NCI-H1930 (cell line): ENCODE measurements around the gene ATP2C2.
"Not testable (repeated sequence)": the region's sequence is repeated elsewhere in the genome, so short reads cannot be mapped to it uniquely, and the experiment has no call there.

Source experiments
- DNase-seq, 2 experiments: peaks; one replicate each; lab custom pipeline; 2025; lab: John Stamatoyannopoulos, UW

Gene ATP2C2

DNA sequence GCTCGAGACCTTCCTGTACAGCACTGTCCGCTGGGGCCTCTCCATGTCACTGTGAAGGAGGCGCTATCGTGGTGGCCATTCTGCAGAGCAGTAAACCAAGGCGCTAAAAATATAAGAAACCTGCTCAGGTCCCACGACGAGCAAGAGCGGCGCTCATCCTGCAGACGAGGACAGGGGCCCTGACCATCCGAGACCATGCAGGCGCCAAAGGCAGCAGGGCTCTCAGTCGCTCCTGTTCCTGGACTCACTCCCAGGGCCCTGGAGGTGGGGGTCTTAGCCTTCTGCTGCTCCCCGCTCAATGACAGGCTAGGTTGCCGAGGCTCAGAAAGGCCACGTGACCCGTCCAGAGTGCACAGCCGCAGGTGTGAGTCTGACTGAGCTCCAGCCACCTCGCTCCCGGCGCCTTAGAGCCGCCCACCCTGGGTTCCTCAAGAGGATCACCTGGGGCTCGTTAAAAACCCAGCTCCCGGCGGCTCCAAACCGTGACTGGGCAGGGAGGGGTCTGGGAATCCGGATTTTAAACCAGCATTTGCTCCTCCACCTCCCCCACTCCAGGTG lies 509 bp upstream of the ATP2C2 start:
- no peak for DNase-seq

DNA sequence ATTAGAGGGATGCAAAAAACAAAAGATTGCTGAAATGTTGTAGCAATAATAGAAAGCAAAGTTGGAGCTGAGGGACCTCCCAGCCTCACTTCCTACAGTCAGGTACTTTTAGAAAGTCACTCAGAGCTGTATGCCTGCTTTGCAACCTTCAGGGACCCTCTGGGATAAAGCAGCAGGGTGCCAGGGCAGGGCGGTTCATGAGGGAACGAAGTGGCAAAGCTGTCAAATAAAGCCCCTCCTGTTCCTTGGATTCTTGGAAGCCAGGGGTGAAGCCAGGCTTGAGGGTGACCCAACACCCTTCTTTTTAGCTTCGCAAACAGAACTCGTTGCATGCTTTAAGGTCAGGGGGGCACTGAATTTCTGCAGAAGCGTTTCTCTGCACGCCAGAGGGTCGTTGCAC lies 767 bp downstream of the ATP2C2 start:
- DNase-seq: no peak

- no peak for DNase-seq
These were observed 1.7 kb downstream of the ATP2C2 start for GRCh38 chr16:84369938-84370627.

GRCh38 chr16:84370723-84371552 lies 2.6 kb downstream of the ATP2C2 start:
- no peak for DNase-seq

DNA sequence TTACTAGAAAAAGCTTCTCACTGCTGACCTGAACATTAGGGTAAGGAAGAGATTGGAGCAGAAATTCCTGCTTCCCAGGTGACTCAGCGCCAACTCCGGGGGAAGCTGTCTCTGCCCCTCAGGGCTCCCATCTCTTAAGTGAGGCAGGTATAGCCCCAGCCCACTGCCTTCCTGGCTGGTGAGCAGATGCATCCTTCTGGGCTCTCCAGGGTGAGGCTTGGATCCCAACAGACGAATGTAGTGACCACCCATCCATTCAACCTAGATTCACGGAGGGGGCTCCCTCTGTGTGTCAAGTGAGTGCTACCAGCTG lies 3.2 kb downstream of the ATP2C2 start:
- DNase-seq: no peak

- no peak for DNase-seq
These were observed 5.7 kb downstream of the ATP2C2 start for GRCh38 chr16:84373907-84374489.

DNA sequence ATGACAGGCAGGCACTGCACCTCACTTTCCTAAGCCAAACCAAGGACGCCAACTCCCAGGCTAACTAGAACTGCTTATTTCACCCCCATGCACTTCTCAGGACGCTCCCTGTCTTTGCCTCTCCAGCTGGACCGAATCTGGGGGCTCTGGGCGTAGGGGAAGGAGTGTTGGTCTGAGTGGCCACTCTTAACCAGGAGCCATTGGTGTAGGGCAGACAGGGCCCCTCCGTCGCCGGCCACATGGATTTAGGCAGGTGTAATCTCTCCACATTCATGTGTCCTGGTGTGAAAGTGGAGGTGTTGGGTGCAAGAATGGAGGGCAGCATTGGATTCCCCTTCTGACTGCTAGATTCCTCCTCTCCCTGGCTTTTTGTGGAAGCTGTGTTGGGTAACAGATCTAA lies 9.8 kb downstream of the ATP2C2 start:
- DNase-seq: no peak

DNA sequence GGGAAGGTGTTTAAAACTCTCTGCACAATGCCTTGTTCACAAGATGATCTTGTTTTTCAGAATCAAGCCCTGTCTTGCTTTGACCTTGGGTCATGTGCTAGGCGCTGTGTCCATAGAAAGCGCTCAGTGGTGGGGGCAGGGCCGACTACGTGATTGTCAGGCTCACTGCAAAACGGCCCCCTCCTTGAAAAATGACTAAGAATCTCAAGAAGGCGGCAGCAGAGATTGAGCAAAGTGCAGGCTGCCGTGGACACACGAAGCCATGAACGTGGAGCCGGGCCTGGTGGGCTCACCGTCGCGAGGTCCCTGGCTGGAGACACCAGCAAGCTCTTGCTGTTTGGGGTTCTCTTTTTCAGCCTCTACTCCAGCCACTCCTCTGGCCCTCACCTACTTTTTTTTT lies 10.2 kb downstream of the ATP2C2 start:
- DNase-seq: no peak

- no peak for DNase-seq
These were observed 10.8 kb downstream of the ATP2C2 start for GRCh38 chr16:84379008-84379708.

- no peak for DNase-seq
These were observed 11.5 kb downstream of the ATP2C2 start for GRCh38 chr16:84379709-84380362.

GRCh38 chr16:84380405-84380804 lies 12.1 kb downstream of the ATP2C2 start:
- no peak for DNase-seq

DNA sequence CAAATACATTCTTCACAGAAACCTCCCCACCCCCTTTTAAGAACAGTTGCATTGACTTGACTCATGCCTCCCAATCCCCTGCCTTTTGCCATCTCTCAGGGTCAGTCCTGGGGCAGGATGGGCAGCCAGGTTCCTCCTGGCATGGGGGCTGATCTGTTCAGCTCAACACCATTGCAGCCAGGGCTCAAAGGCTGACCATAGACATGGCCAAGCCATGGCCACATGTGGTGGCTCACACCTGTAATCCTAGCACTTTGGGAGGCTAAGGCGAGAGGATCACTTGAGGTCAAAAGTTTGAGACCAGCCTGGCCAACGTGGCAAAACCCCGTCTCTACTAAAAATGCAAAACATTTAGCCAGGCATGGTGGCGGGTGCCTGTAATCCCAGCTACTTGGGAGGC lies 14.1 kb downstream of the ATP2C2 start:
- DNase-seq: no peak

DNA sequence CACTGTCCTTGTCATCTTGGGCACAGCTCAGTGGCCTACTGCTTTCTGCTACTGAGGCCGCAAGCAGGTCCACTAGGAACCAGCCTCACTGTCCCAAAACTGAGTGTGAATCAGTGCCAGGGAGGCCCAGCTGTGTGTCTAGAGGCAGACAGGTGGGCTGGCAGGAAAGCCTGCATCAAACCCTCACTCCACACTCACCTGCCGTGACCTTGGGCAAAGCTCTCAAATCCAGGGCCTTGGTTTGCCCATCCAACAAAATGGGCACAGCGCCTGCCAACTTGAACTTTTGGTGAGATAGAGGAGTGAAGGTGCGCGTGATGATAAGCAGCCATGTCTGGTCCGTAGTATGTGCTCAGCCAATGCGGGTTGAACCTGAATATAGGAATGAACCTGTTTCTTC lies 14.8 kb downstream of the ATP2C2 start:
- DNase-seq: no peak

DNA sequence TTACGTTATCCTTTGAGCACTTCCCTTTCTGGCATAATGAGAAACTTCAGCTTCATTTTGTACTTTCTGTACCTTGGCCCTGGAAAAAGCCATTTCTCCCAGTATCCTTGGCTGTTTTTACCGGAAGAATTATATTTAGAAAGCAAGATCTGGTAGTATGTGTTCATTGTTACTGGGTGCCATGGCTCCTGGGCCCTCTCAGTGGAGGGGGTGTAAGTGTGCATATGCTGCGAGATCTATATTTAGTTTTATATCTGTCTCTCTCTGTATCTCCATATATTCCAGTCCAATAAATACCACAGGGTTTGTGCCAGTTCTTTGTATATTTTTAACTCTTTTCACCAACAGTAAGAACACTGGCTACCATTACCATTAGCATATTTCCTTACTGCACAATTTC lies 17.7 kb downstream of the ATP2C2 start:
- DNase-seq: no peak

DNA sequence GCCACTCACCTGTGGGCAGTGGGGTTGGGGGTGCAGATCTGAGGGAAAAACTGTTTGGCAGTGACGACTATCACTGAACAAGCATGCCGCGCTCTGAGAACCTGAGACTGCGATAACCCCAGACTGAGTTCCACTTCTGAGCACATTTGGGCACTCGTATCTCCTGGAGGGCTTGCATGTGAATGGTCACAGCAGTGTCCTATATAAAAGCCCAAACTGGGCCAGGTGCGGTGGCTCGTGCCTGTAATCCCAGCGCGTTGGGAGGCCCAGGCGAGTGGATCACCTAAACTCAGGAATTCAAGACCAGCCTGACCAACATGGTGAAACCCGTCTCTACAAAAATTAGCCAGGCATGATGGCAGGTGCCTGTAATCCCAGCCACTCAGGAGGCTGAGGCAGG lies 18.7 kb downstream of the ATP2C2 start:
- DNase-seq: no peak

DNA sequence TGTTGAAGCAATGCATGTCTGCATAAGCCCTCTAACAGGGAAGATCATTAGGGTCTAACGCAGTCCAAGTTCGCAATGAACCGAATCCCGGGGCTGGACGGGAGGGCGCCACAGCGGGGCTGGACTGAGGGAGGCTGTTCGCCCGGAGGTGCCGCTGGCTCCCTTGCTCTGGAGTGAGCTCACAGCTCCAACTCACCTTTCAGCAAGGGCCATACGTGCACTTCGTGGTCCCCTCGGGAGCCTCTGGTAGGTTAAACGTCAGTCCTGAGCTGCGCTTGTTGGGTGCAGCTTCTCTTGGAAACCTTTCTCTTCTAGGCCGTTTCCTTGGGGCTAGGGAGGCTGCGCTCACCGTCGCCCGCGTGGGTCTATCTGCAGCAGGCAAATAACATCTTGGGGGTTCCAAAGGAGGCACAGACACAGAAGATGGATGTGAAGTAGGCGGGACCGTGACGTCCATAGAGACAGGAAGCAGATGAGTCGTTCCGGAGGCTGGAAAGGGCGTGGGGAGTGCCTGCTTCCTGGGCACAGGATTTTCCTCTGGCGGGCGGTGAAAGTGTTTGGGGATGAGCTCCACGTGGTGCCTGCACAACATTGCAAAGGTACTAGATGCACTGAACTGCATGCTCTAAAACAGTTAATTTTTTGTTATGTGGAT lies 21.9 kb downstream of the ATP2C2 start:
- DNase-seq: no peak

DNA sequence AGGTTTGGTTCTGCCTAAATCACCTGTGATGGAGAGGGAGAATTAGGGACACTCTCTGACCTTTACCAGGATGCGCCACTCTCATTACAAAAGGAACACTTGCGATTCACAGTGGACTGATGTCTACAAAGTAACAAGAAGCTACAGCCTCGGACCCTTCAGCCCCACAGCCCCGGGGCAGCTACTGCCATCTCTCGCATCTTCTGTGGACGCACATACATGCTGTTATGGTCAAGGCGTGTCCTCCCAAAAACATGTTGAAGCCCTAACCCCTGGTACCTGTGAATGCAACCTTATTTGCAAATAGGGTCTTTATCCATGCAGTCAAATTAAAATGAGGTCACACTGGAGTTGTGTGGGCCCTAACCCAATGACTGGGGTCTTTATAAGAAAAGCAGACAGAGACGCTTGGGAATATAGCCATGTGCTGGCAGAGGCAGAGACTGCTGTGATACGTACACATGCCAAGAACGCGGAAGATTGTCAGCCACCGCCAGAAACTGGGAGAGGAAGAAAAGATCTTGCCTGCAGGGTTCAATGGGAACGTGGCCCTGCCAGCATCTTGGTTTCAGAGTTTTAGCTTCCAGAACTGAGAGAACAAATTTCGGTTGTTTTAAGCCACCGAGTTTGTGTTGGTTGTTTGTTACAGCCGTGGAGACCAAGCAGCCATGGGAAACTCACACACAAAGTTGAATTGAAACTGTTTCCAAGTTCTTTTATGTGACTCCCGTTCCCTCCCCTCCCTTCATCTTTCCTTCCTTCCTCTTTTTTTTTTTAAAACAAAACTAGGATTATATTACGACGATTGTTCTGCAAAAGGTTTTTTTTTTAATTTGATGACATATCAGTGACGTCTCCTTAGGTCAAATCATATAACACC lies 23.1 kb downstream of the ATP2C2 start:
- DNase-seq: no peak

- no peak for DNase-seq
These were observed 23.7 kb downstream of the ATP2C2 start for GRCh38 chr16:84392031-84392360.

DNA sequence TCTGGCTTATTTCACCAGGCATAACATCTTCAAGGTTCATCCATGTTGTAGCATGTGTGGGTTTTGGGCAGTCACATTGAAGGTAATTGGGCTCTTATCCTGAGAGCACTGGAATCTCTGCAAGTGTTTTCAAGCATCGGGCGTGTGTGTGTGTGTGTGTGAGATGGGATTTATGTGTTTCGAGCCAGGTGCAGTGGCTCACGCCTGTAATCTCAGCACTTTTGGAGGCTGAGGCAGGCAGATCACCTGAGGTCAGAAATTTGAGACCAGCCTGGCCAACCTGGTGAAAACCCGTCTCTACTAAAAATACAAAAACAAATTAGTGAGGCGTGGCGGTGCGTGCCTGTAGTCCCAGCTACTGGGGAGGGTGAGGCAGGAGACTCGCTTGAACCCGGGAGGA lies 27.7 kb downstream of the ATP2C2 start:
- not testable (repeated sequence) for DNase-seq

GRCh38 chr16:84396537-84397008 lies 28.2 kb downstream of the ATP2C2 start:
- no peak for DNase-seq
